22Rv1 (cell line): ENCODE data around the gene SLC2A13.

Experiments used
- CTCF ChIP-seq: fragments of 450-650 bp; IDR thresholded peaks from 2 replicates; pipeline ENCODE4 v1.5.1; 2017; ENCODE audit warnings: mild to moderate bottlenecking
- ZFX ChIP-seq: fragments of 450-650 bp; IDR thresholded peaks from 2 replicates; pipeline ENCODE4 v1.6.1; 2017; ENCODE audit warnings: antibody characterized with exemption, borderline replicate concordance

GRCh38 chr12:40105515-40106201 is at the start of gene SLC2A13:
- TF ChIP-seq CTCF (peak; percentile 26; the same call in 1 of the 2 replicates), ZFX (no peak)
